ENCODE data around the gene MRPL17. TPM values are rescaled to one million over a fixed set of nuclear protein-coding genes. Genes with fewer than 3 reads are reported as not detected.

MRPL17 gene
- total RNA-seq = 64.3 and 65.7 TPM in 2 replicates

GRCh38 chr11:6682936-6683861 is at the start of gene MRPL17:
TSS of gene MRPL17 (minus strand) at chr11:6683340. CDS start at chr11:6683296, 44 bp downstream.

GRCh38 chr11:6655790-6656583 is 27.2 kb downstream of the MRPL17 start, which contains the start of gene DCHS1:
TSS of gene DCHS1 (minus strand) at chr11:6655809. CDS start at chr11:6641613, 14,196 bp downstream.

Other genes with a start within 250 kb of the MRPL17 start
- 0.32 and 0.57 TPM in 2 replicates for gene HPX, start 242.4 kb downstream of the MRPL17 start, total RNA-seq
- gene TRIM3, start 209.4 kb downstream of the MRPL17 start, total RNA-seq = 19.8 and 28.1 TPM in 2 replicates
- 30.1 and 36.5 TPM in 2 replicates for gene ARFIP2, start 202.0 kb downstream of the MRPL17 start, total RNA-seq
- gene TIMM10B, start 201.8 kb downstream of the MRPL17 start, total RNA-seq = 21.8 and 25.3 TPM in 2 replicates
- 1.3 and 4.5 TPM in 2 replicates for gene DNHD1, start 186.1 kb downstream of the MRPL17 start, total RNA-seq
- 7.1 and 15.1 TPM in 2 replicates for gene RRP8, start 79.7 kb downstream of the MRPL17 start, total RNA-seq
- 139 and 265 TPM in 2 replicates for gene ILK, start 79.6 kb downstream of the MRPL17 start, total RNA-seq
- gene TAF10, start 71.1 kb downstream of the MRPL17 start, total RNA-seq = 22.5 and 46.9 TPM in 2 replicates
- gene TPP1, start 63.9 kb downstream of the MRPL17 start, total RNA-seq = 35.5 and 214 TPM in 2 replicates
- gene DCHS1, start 27.5 kb downstream of the MRPL17 start, total RNA-seq = 20.2 and 92.1 TPM in 2 replicates
- gene OR2AG2, start 88.6 kb upstream of the MRPL17 start, total RNA-seq = under 0.01 and 0.31 TPM in 2 replicates
- under 0.01 TPM in 1 of 2 replicates, not detected in the other for gene OR2AG1, start 99.7 kb upstream of the MRPL17 start, total RNA-seq
- gene OR6A2, start 116.3 kb upstream of the MRPL17 start, total RNA-seq = 0.16 and 0.38 TPM in 2 replicates
- gene OR10A5, start 162.3 kb upstream of the MRPL17 start, total RNA-seq = not detected in 2 replicates
- gene OR10A2, start 179.7 kb upstream of the MRPL17 start, total RNA-seq = not detected in 2 replicates
- gene OR10A4, start 193.3 kb upstream of the MRPL17 start, total RNA-seq = not detected in 2 replicates
- 0.16 and 0.19 TPM in 2 replicates for gene OR2D2, start 209.2 kb upstream of the MRPL17 start, total RNA-seq
- gene OR2D3, start 237.7 kb upstream of the MRPL17 start, total RNA-seq = not detected in 2 replicates
- 1.4 and 2.3 TPM in 2 replicates for gene ZNF215, start 243.1 kb upstream of the MRPL17 start, total RNA-seq